Measurements from ENCODE around the gene NCKAP5. TPM values are rescaled to one million over a fixed set of nuclear protein-coding genes. Genes with fewer than 3 reads are reported as not detected.

The NCKAP5 gene
- polyA plus RNA-seq, 2 of the 4 experiments (the other 2 are of a cell fraction) = 3.0 to 4.1 TPM

- Histone ChIP-seq H3K4me3 (no peak overlapping the region), H3K4me1 (no peaks in the 10 kb centered on the region), H3K9me3 (no peaks in the 10 kb centered on the region), H3K27ac (no peak overlapping the region), H3K4me2 (no peak overlapping the region)
- FAIRE-seq (no peak), ATAC-seq (no peak), DNase-seq (ENCODE audit: low read depth in 1 of 2, low spot score in 1 of 2) (no peak)
- ChIA-PET CTCF (interaction anchor here (1.4 kb wide), 1 partner anchor 49 kb away, joined by 3 read pairs; no protein-coding TSS in a partner anchor), POLR2A (no interaction called here)
- no peak for TF ChIP-seq RCOR1 (IDR thresholded peaks at IDR 0.05; ENCODE audit: low read depth, low read length)
- TF ChIP-seq MAZ (IDR thresholded peaks at IDR 0.05; ENCODE audit: borderline replicate concordance, low read depth, low read length) = no peak
- no peak for TF ChIP-seq CBX8 (IDR thresholded peaks at IDR 0.05)
- 80% methylated on average over 4 of the region's 4 CpGs for WGBS (ENCODE audit: missing lambda C conversion rate)
Observed at GRCh38 chr2:132726155-132726554, 842.1 kb downstream of the NCKAP5 start.

- WGBS (ENCODE audit: missing lambda C conversion rate) = 72% methylated on average over 9 of the region's 9 CpGs
- H3K4me2 ChIP-seq = no peak overlapping the region
- CTCF ChIA-PET = interaction anchor here (1.4 kb wide), 1 partner anchor 49 kb away, joined by 3 read pairs; no protein-coding TSS in a partner anchor
- no peaks in the 10 kb centered on the region for H3K9me3 ChIP-seq
- no peak overlapping the region for H3K27ac ChIP-seq
- DNase-seq (ENCODE audit: low read depth in 1 of 2, low spot score in 1 of 2) (no peak), ATAC-seq (no peak), FAIRE-seq (no peak)
- no peaks in the 10 kb centered on the region for H3K4me1 ChIP-seq
- no peak overlapping the region for H3K4me3 ChIP-seq
- POLR2A ChIA-PET = no interaction called here
- TF ChIP-seq RFX5 (IDR thresholded peaks at IDR 0.05) (no peak), HOXB13 (CRISPR knock-in tag; IDR thresholded peaks at IDR 0.05; ENCODE audit: low read depth) (no peak), EHMT2 (IDR thresholded peaks at IDR 0.05; ENCODE audit: low read depth) (no peak), NFE2L2 (conservative IDR thresholded peaks at IDR 0.05; ENCODE audit: low read length) (no peak), JUN (IDR thresholded peaks at IDR 0.05) (no peak), HEYL (CRISPR knock-in tag; IDR thresholded peaks at IDR 0.05) (no peak), SMC3 (IDR thresholded peaks at IDR 0.05) (no peak), ELK1 (IDR thresholded peaks at IDR 0.05; ENCODE audit: low read depth, low read length) (no peak), USF2 (IDR thresholded peaks at IDR 0.05) (no peak), FOSB (CRISPR knock-in tag; IDR thresholded peaks at IDR 0.05) (no peak), MAZ (IDR thresholded peaks at IDR 0.05; ENCODE audit: borderline replicate concordance, low read depth, low read length) (no peak), BHLHE40 (IDR thresholded peaks at IDR 0.05; ENCODE audit: low read depth, low read length) (no peak), FOXS1 (CRISPR knock-in tag; IDR thresholded peaks at IDR 0.05) (no peak), SREBF2 (IDR thresholded peaks at IDR 0.05) (no peak), TFCP2L1 (CRISPR knock-in tag; IDR thresholded peaks at IDR 0.05) (no peak)
- TF ChIP-seq, protein P1, sequence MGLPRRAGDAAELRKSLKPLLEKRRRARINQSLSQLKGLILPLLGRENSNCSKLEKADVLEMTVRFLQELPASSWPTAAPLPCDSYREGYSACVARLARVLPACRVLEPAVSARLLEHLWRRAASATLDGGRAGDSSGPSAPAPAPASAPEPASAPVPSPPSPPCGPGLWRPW (IDR thresholded peaks at IDR 0.05) = no peak
- TF ChIP-seq, protein P2, sequence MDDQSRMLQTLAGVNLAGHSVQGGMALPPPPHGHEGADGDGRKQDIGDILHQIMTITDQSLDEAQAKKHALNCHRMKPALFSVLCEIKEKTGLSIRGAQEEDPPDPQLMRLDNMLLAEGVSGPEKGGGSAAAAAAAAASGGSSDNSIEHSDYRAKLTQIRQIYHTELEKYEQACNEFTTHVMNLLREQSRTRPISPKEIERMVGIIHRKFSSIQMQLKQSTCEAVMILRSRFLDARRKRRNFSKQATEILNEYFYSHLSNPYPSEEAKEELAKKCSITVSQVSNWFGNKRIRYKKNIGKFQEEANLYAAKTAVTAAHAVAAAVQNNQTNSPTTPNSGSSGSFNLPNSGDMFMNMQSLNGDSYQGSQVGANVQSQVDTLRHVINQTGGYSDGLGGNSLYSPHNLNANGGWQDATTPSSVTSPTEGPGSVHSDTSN (IDR thresholded peaks at IDR 0.05) = no peak
- TF ChIP-seq, protein P3, sequence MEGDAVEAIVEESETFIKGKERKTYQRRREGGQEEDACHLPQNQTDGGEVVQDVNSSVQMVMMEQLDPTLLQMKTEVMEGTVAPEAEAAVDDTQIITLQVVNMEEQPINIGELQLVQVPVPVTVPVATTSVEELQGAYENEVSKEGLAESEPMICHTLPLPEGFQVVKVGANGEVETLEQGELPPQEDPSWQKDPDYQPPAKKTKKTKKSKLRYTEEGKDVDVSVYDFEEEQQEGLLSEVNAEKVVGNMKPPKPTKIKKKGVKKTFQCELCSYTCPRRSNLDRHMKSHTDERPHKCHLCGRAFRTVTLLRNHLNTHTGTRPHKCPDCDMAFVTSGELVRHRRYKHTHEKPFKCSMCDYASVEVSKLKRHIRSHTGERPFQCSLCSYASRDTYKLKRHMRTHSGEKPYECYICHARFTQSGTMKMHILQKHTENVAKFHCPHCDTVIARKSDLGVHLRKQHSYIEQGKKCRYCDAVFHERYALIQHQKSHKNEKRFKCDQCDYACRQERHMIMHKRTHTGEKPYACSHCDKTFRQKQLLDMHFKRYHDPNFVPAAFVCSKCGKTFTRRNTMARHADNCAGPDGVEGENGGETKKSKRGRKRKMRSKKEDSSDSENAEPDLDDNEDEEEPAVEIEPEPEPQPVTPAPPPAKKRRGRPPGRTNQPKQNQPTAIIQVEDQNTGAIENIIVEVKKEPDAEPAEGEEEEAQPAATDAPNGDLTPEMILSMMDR (IDR thresholded peaks at IDR 0.05) = no peak
Observed at GRCh38 chr2:132725748-132726147, 842.5 kb downstream of the NCKAP5 start.

- no peak overlapping the region for H3K4me2 ChIP-seq
- CTCF ChIA-PET = no interaction called here
- no peak overlapping the region for H3K27ac ChIP-seq
- no peaks in the 10 kb centered on the region for H3K4me1 ChIP-seq
- no peak for TF ChIP-seq ESRRA (IDR thresholded peaks at IDR 0.05; ENCODE audit: borderline replicate concordance, low read length)
- TF ChIP-seq SMC3 (IDR thresholded peaks at IDR 0.05) = no peak
- TF ChIP-seq FOXS1 (CRISPR knock-in tag; IDR thresholded peaks at IDR 0.05) = no peak
- TF ChIP-seq, protein P2 (IDR thresholded peaks at IDR 0.05) = no peak
- TF ChIP-seq MYC (IDR thresholded peaks at IDR 0.05; ENCODE audit: borderline replicate concordance, low read length) = no peak
- no peak for TF ChIP-seq JUN (IDR thresholded peaks at IDR 0.05)
- no peak for TF ChIP-seq TFCP2L1 (CRISPR knock-in tag; IDR thresholded peaks at IDR 0.05)
- no peak for DNase-seq (ENCODE audit: low read depth in 1 of 2, low spot score in 1 of 2)
- WGBS (ENCODE audit: missing lambda C conversion rate) = 16% methylated on average over 1 of the region's 1 CpG
- no peak overlapping the region for H3K4me3 ChIP-seq
- no peak for ATAC-seq
- POLR2A ChIA-PET = no interaction called here
- no peak for FAIRE-seq
- H3K9me3 ChIP-seq = no peaks in the 10 kb centered on the region
Observed at GRCh38 chr2:132725148-132725547, 843.1 kb downstream of the NCKAP5 start.

Measured in A549 (cell line).